K562 (cell line): ENCODE measurements around the gene TMEFF2. TPM values are rescaled to one million over a fixed set of nuclear protein-coding genes. Genes with fewer than 3 reads are reported as not detected.

Source experiments
- ATAC-seq: fragments of 200-7000 bp; cut with Tn5 transposase; 3 replicates; pipeline ENCODE4 v1.9.1; 2020; ENCODE audit warnings: moderate library complexity
- BruUV-seq: library from RNA; stranded (reverse); fragments of 400-500 nt; replicated peaks from 2 replicates; lab custom pipeline; 2021; lab: Mats Ljungman, UMichigan
- CTCF ChIA-PET: fragments of 300-600 bp; formaldehyde crosslinking; extraction: SDS; loops from one replicate; lab custom pipeline; 2021; ENCODE audit warnings: low intra/inter-chr PET ratio; lab: Yijun Ruan, JAX
- POLR2A ChIA-PET: fragments of 300-600, 350-650 bp; sonication (Branson Sonifier 250); formaldehyde crosslinking; extraction: SDS; loops from one replicate; lab custom pipeline; 2021; ENCODE audit warnings: antibody characterized with exemption, inconsistent platforms; lab: Yijun Ruan, JAX
- DNase-seq, 4 experiments: peaks; one replicate each; pipeline versions ENCODE4 v3.0.0 to v3.0.0-alpha.2; 2011 to 2018; ENCODE audit warnings: low spot score in 3 of 4, mixed read lengths in 3 of 4; ENCODE audit errors: extremely low read depth in 1 of 4
- FAIRE-seq: peaks from 2 replicates; lab custom pipeline; 2011; peaks lifted over from hg19 to GRCh38; lab: Jason Lieb, UNC
- H2AFZ ChIP-seq: 2 replicates; pipeline ENCODE4 v1.6.0; 2011; ENCODE audit warnings: low read depth, low read length, control low read depth, inconsistent platforms
- H3K27ac ChIP-seq: fragments of 200-600 bp; 3 replicates; pipeline ENCODE4 v1.8.0; 2011; ENCODE audit warnings: low read depth, mild to moderate bottlenecking, control low read depth, inconsistent platforms, low read length, moderate library complexity, mixed read lengths; ENCODE audit errors: extremely low read depth
- H3K27me3 ChIP-seq, 2 experiments: fragments of 300-600 bp in 1 of 2; 2 replicates in 1 of 2; 3 replicates in 1 of 2; pipeline versions ENCODE4 v1.6.0 to v1.8.0; 2011; ENCODE audit warnings: inconsistent platforms in 2 of 2, low read length in 2 of 2, mild to moderate bottlenecking in 1 of 2, mixed read lengths in 1 of 2, moderate library complexity in 1 of 2; ENCODE audit not compliant: control insufficient read depth in 2 of 2, insufficient read depth in 2 of 2
- H3K36me3 ChIP-seq: fragments of 300-600 bp; 3 replicates; pipeline ENCODE4 v1.8.0; 2011; ENCODE audit warnings: mild to moderate bottlenecking, low read length, inconsistent platforms; ENCODE audit not compliant: control insufficient read depth, insufficient read depth
- H3K4me1 ChIP-seq, 2 experiments: fragments of 200-600 bp in 1 of 2; replicated peaks in 1 of 2; 2 replicates in 1 of 2; 3 replicates in 1 of 2; pipeline versions ENCODE4 v1.5.1 to v1.8.0; 2011; ENCODE audit warnings: inconsistent platforms in 2 of 2, low read length in 2 of 2, mild to moderate bottlenecking in 1 of 2, mixed read lengths in 1 of 2, moderate library complexity in 1 of 2; ENCODE audit not compliant: control insufficient read depth in 2 of 2, insufficient read depth in 2 of 2
- H3K4me2 ChIP-seq: 2 replicates; pipeline ENCODE4 v1.6.1; 2011; ENCODE audit warnings: low read length, control low read depth, inconsistent platforms, mixed read lengths; ENCODE audit not compliant: insufficient read depth
- H3K4me3 ChIP-seq: fragments of 200-600 bp; sonication (generic), shearing (Covaris generic); 2 replicates; pipeline ENCODE4 v1.5.1; 2016; ENCODE audit warnings: control low read depth, inconsistent platforms
- H3K79me2 ChIP-seq: fragments of 200-600 bp; 3 replicates; pipeline ENCODE4 v1.8.0; 2011; ENCODE audit warnings: low read length, inconsistent platforms; ENCODE audit not compliant: control insufficient read depth, insufficient read depth
- H3K9ac ChIP-seq, 2 experiments: 2 replicates each; pipeline versions ENCODE4 v1.6.0 to v1.6.1; 2011; ENCODE audit warnings: low read depth in 2 of 2, low read length in 2 of 2, control low read depth in 1 of 2, inconsistent platforms in 1 of 2, mild to moderate bottlenecking in 1 of 2, mixed read lengths in 1 of 2; ENCODE audit not compliant: insufficient read depth in 1 of 2
- H3K9me1 ChIP-seq: one replicate; pipeline ENCODE4 v1.6.0; 2011; ENCODE audit warnings: inconsistent platforms, mild to moderate bottlenecking, low read length, moderate library complexity; ENCODE audit not compliant: control insufficient read depth, insufficient read depth
- H3K9me3 ChIP-seq: replicated peaks from 2 replicates; pipeline ENCODE4 v1.5.1; 2011; ENCODE audit warnings: low read depth, low read length, inconsistent platforms; ENCODE audit not compliant: control insufficient read depth, insufficient read depth
- H4K20me1 ChIP-seq: replicated peaks from 2 replicates; pipeline ENCODE4 v1.6.1; 2011; ENCODE audit warnings: low read length, inconsistent platforms, mixed read lengths; ENCODE audit not compliant: control insufficient read depth, insufficient read depth
- ADNP ChIP-seq: fragments of 200-800 bp; sonication (Bioruptor generic); IDR thresholded peaks from 2 replicates; pipeline ENCODE4 v1.6.1; 2016; ENCODE audit warnings: missing genetic modification characterization, missing compliant biosample characterization
- BACH1 ChIP-seq: fragments of 200-800 bp; sonication (Bioruptor generic); IDR thresholded peaks from 2 replicates; pipeline ENCODE4 v1.6.1; 2016; ENCODE audit warnings: missing genetic modification characterization, missing compliant biosample characterization
- FOXK1 ChIP-seq: sonication (generic); formaldehyde crosslinking; IDR thresholded peaks from 2 replicates; pipeline ENCODE4 v1.8.0; 2022; ENCODE audit warnings: missing genetic modification reagents, mild to moderate bottlenecking, borderline replicate concordance
- GTF2F1 ChIP-seq: IDR thresholded peaks from 2 replicates; pipeline ENCODE4 v1.6.1; 2011; ENCODE audit warnings: low read depth, low read length, improper control_type of control experiment
- HOXB6 ChIP-seq: fragments of 250-450 bp; sonication (Bioruptor Pico); IDR thresholded peaks from 2 replicates; pipeline ENCODE4 v1.5.1; 2022; ENCODE audit warnings: mild to moderate bottlenecking, borderline replicate concordance
- MAFG ChIP-seq: fragments of 450-650 bp; conservative IDR thresholded peaks from 2 replicates; pipeline ENCODE4 v1.6.1; 2016; ENCODE audit warnings: missing genetic modification characterization, missing compliant biosample characterization
- PRPF4 ChIP-seq: fragments of 200-400 bp; formaldehyde crosslinking; IDR thresholded peaks from one replicate; pipeline ENCODE4 v1.6.1; 2017; ENCODE audit warnings: low read length, low read depth, mild to moderate bottlenecking; ENCODE audit not compliant: insufficient read depth, poor library complexity, severe bottlenecking
- RUNX1 ChIP-seq: sonication (generic); IDR thresholded peaks from 2 replicates; pipeline ENCODE4 v1.6.1; 2016; ENCODE audit warnings: antibody characterized with exemption, low read depth
- SAFB ChIP-seq: fragments of 200-400 bp; formaldehyde crosslinking; IDR thresholded peaks from 2 replicates; pipeline ENCODE4 v1.6.1; 2017; ENCODE audit warnings: low read depth, low read length, borderline replicate concordance
- ZNF431 ChIP-seq: sonication (generic); formaldehyde crosslinking; IDR thresholded peaks from 2 replicates; pipeline ENCODE4 v1.8.0; 2022; ENCODE audit warnings: mild to moderate bottlenecking, missing genetic modification reagents
- ZNF444 ChIP-seq: fragments of 250-450 bp; sonication (Bioruptor Pico); IDR thresholded peaks from 2 replicates; pipeline ENCODE4 v1.4.0; 2020; ENCODE audit warnings: mild to moderate bottlenecking, moderate library complexity
- ZNF77 ChIP-seq: fragments of 250-450 bp; sonication (Bioruptor Pico); IDR thresholded peaks from 2 replicates; pipeline ENCODE4 v1.5.0; 2020
- in situ Hi-C: fragments of 300-500 bp; cut with MboI; formaldehyde crosslinking; loops from 4 replicates; pipeline ENCODE4 v1.15.0; 2018; ENCODE audit warnings: inconsistent platforms, mixed read lengths
- intact Hi-C: fragments of 100-400 bp; cut with micrococcal nuclease; formaldehyde crosslinking; loops from 2 replicates; pipeline ENCODE4 v1.14.2; 2022
- polyA plus RNA-seq, 8 experiments: library from polyadenylated mRNA; depleted of rRNA in 4 of 8; stranded (reverse) in 5 of 8; unstranded in 3 of 8; fragments of >200 nt; fragmentation: Nextera tagmentation in 2 of 8; fragmentation: Illumina TruSeq in 1 of 8; extraction: Ambion mirVana in 2 of 8; extraction: Trizol in 1 of 8; gene quantifications; 2 replicates each; pipeline versions ENCODE4 v1.2.1 to v1.2.3, GENCODE V29; 2011 to 2014; ENCODE audit warnings: inconsistent platforms in 1 of 8, missing spikeins in 1 of 8
- total RNA-seq, 7 experiments: library from RNA; depleted of rRNA in 6 of 7; stranded (reverse); fragments of >200 nt in 6 of 7; fragmentation: Illumina TruSeq in 2 of 7; extraction: Trizol in 2 of 7; gene quantifications; 2 replicates each; pipeline versions ENCODE4 v1.2.1 to v1.2.3, GENCODE V29; 2011 to 2021; ENCODE audit warnings: low replicate concordance in 1 of 7
- TF ChIP-seq, protein P1 (sequence below), 3 experiments: fragments of 200-800 bp in 1 of 3; sonication (Bioruptor generic) in 1 of 3; sonication (generic) in 1 of 3; formaldehyde crosslinking in 1 of 3; IDR thresholded peaks; 2 replicates each; pipeline versions ENCODE4 v1.6.1 to v1.8.0; 2016 to 2022; ENCODE audit warnings: mild to moderate bottlenecking in 2 of 3, missing compliant biosample characterization in 2 of 3, missing genetic modification characterization in 2 of 3, missing genetic modification reagents in 1 of 3

TMEFF2 gene
- total and polyA plus RNA-seq, 9 of the 15 experiments (the other 6 are each of a cell fraction or from before 2014, with no cell fraction given), result 1.4 TPM; not detected in 8

GRCh38 chr2:192123847-192124246 lies 70.9 kb downstream of the TMEFF2 start:
- ChIA-PET POLR2A (interaction anchor here (1.0 kb wide), 1 partner anchor 227 kb away, joined by 3 read pairs; no protein-coding TSS in a partner anchor), CTCF (no interaction called here)
- no peaks in the 10 kb centered on the region for H3K4me1 ChIP-seq
- no peak overlapping the region for H3K27ac ChIP-seq
- no peak overlapping the region for H3K4me2 ChIP-seq
- in situ Hi-C loops (no loop called here), intact Hi-C loops (no loop called here)
- H3K4me3 ChIP-seq, result no peak overlapping the region
- no peak for TF ChIP-seq PRPF4
- TF ChIP-seq FOXK1 (CRISPR knock-in tag), result no peak
- TF ChIP-seq SAFB, result no peak
- no peaks in the 10 kb centered on the region for H3K27me3 ChIP-seq
- no peak overlapping the region for H2AFZ ChIP-seq
- no TSS peak for BruUV-seq
- no peak overlapping the region for H3K9ac ChIP-seq
- no peaks in the 10 kb centered on the region for H4K20me1 ChIP-seq
- no peaks in the 10 kb centered on the region for H3K36me3 ChIP-seq
- DNase-seq (no peak), FAIRE-seq (no peak), ATAC-seq (no peak)
- H3K9me1 ChIP-seq, result no peaks in the 10 kb centered on the region
- H3K79me2 ChIP-seq, result no peaks in the 10 kb centered on the region
- no peaks in the 10 kb centered on the region for H3K9me3 ChIP-seq

DNA sequence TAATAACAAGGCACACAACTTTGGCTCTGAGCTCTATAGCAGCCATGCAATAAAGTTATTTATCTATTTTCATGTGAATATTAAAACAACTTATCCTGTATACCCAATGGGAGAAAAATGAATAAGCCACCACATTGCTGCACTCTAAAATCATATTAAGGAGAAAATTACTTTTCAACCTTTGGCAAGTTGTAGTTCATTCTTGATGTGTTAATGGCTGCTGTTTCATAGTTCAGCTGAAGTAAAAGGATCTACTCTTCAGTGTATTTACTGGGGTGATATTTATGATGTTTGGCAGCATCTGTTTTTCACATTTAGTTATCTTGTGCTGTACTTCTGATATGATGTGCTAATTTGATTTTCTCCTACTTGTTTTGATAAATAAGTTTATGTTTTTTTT lies 71.8 kb downstream of the TMEFF2 start:
- intact Hi-C loops, result no loop called here
- Histone ChIP-seq H3K9ac (no peak overlapping the region), H3K4me3 (no peak overlapping the region), H4K20me1 (no peaks in the 10 kb centered on the region), H3K27ac (no peak overlapping the region), H3K79me2 (no peaks in the 10 kb centered on the region), H3K36me3 (no peaks in the 10 kb centered on the region), H3K9me3 (no peaks in the 10 kb centered on the region), H3K4me1 (no peaks in the 10 kb centered on the region), H3K4me2 (no peak overlapping the region), H2AFZ (no peak overlapping the region), H3K9me1 (no peaks in the 10 kb centered on the region), H3K27me3 (no peaks in the 10 kb centered on the region)
- no peak for FAIRE-seq
- DNase-seq, result no peak
- ChIA-PET POLR2A (no interaction called here), CTCF (no interaction called here)
- ATAC-seq, result no peak
- in situ Hi-C loops, result no loop called here
- no TSS peak for BruUV-seq
- no peak for TF ChIP-seq BACH1 (tag)
- no peak for TF ChIP-seq ZNF444 (CRISPR knock-in tag)
- no peak for TF ChIP-seq ZNF77 (CRISPR knock-in tag)
- no peak for TF ChIP-seq HOXB6 (CRISPR knock-in tag)
- no peak for TF ChIP-seq GTF2F1
- no peak for TF ChIP-seq ZNF431 (CRISPR knock-in tag)
- TF ChIP-seq ADNP (tag), result no peak
- TF ChIP-seq RUNX1, result no peak
- TF ChIP-seq, protein P1, sequence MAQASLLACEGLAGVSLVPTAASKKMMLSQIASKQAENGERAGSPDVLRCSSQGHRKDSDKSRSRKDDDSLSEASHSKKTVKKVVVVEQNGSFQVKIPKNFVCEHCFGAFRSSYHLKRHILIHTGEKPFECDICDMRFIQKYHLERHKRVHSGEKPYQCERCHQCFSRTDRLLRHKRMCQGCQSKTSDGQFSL (CRISPR knock-in tag; IDR thresholded peaks at IDR 0.05), result no peak
- TF ChIP-seq, protein P1 (tag; IDR thresholded peaks at IDR 0.05), result no peak
- TF ChIP-seq MAFG (tag), result no peak
